HG03565 (cell line): Measurements from ENCODE around the gene SEC62.
"Not testable (repeated sequence)": the region's sequence is repeated elsewhere in the genome, so short reads cannot be mapped to it uniquely, and the experiment has no call there.

Experiments
- ATAC-seq: cut with Tn5 transposase; IDR thresholded peaks from one replicate; pipeline ENCODE4 v1.9.1; 2021; ENCODE audit warnings: mild to moderate bottlenecking, moderate library complexity; ENCODE audit not compliant: unreplicated experiment

The SEC62 gene

GRCh38 chr3:170012683-170013400 is 46.2 kb downstream of the SEC62 start:
- no peak for ATAC-seq

- ATAC-seq, result no peak
Measured at GRCh38 chr3:170016057-170016456, 49.5 kb downstream of the SEC62 start.

DNA sequence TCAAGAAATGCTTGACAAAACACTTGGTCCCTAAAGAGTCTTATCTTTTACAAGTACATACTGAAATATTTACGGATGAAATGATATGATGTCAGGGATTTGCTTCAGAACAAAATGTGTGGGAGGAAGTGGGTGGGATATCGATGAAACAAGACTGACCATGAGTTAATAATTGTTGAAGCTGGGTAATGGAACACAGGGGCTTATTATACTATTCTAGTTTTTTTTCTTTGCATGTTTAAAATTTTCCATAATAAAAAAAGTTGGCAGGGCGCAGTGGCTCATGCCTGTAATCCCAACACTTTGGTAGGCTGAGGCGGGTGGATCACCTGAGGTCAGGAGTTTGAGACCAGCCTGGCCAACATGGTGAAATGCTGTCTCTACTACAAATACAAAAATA is 52.7 kb downstream of the SEC62 start:
- not testable (repeated sequence) for ATAC-seq

DNA sequence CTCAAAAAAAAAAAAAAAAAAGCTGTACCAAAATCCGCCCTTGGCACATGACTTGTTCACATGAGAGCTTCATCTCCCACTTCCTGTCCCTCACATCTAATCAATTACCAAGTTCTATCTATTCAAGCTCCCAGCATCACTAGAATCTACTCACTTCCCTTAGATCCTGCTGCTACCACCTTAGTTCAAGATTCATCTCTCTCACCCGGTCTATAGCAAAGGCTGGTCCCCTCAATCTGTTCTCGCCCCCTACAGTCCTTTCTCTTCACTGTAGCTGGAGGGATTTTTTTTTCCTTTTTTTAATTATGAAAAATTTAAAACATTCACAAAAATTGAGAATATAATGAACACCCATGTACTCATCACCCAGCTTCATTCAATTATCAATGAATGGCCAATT is 54.5 kb downstream of the SEC62 start:
- ATAC-seq, result no peak

GRCh38 chr3:170022336-170022735 is 55.7 kb downstream of the SEC62 start:
- no peak for ATAC-seq

GRCh38 chr3:170023165-170023564 is 56.6 kb downstream of the SEC62 start:
- ATAC-seq, result no peak

- ATAC-seq, result no peak
Measured at GRCh38 chr3:170024581-170024980, 58.0 kb downstream of the SEC62 start.

GRCh38 chr3:170027233-170028102 is 60.9 kb downstream of the SEC62 start:
- ATAC-seq, result no peak

GRCh38 chr3:170033489-170033888 is 66.9 kb downstream of the SEC62 start:
- no peak for ATAC-seq

DNA sequence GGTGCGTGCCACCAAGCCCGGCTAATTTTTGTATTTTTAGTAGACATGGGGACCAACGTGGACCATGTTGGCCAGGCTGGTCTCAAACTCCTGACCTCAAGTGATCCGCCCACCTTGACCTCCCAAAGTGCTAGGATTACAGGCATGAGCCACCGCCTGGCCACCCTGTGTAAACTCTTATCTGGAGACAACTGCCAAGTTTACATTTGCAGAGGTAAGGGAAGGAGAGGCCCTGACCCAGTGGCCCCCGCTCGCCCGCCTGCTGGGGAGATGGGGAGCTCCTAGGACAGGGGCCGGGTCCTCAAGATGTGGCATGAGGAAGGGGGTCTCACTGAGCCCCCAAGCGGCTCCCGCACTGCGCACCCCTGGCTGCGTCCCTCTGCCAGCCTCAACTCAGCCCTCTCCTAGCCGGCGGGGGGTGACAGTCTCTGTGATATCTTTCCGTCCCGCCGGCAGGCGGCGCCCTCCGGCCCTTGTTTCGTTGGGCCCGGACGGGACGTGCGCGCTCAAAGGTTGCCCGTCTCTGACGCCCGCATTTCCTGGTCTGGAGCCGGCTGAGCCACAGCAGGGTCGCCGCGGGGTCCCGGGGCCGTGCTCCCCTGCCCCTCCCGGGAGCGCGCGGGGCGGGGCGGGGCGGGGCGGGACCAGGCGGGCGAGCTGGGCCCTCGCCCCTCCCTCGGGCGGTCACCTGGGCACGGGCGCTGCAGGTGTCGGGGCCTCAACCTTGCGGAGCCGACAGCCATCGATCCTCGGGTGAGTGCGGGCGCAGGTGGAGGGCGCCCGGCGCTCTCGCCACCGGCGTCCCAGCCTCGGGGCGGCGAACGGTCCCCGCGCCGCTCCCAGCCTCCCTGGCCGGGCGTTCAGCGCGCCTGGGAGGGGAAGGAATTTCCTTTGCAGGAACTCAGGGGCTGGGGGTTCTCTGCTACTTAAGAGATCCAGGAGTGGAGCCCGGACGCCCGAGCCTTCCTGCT is 71.1 kb downstream of the SEC62 start, which contains the start of gene GPR160:
TSS of gene GPR160 (plus strand) at position 533 of the 971 bp plus-strand sequence. CDS start 45,978 bp downstream, outside the sequence.
- ATAC-seq, result peak; percentile 73

DNA sequence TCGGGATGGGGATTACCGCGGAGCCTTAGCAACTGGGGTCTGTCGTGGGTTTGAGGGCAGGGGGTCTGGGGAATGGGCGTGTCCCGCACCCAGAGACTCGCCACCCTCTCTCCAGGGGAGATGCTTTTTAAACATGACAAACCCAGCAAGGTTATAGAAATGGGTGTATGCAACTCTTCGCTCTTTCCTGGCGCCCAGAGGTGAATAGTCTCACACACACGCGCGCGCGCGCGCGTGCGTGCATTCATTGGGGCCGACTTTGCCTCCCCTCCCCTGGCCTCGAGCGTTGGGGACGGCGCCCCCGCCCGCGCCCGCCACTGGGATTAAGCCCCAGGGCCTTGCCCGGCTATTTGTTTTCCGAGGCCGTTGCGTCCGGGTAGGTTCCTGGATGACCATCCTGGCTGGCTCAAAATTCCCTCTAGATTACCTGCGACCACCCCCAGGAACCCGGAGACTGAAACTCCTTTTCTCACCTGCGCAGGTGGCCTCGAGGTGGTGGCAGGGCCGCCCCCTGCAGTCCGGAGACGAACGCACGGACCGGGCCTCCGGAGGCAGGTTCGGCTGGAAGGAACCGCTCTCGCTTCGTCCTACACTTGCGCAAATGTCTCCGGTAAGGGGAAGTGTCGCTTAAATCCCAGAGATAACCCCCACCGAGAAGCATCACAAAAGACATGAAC is 72.0 kb downstream of the SEC62 start:
- no peak for ATAC-seq

DNA sequence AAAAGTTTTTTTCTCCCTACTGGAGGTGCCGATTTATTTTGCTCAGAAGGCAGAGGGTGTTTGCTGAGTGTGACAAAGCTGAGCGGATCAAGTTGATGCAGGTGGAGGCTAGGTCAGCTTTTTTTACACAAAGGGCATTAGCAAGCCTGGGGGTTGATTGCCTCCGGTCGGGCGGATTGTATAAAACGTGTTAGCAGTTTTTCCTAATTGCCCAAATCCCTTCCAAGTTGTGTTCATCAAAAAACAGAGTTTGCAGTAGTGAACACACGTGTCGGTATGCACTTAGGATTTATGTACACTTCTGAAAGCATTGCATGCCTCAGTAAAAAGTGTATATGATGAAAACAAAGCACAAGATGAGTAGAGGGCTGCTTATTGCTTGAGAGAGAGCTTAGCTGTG is 73.8 kb downstream of the SEC62 start:
- no peak for ATAC-seq

DNA sequence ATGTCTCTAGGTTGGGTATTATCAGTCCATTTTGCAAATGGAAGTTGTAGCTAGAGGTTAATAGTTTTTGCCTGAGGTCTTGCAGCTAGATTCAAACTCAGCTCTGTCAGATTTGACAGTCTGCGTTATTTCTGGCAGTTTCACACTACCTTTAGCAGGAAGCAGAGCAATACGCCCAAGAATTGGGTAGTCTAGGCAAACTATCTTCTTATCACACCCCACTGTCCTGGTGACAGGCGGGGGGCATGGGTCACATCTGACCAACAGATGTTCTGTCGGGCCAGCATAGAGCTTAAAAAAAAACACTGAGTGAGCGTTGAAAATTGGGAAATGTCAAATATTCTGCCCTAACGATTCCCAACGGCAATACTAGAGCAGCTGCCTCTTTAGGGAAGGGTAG is 76.9 kb downstream of the SEC62 start:
- no peak for ATAC-seq

DNA sequence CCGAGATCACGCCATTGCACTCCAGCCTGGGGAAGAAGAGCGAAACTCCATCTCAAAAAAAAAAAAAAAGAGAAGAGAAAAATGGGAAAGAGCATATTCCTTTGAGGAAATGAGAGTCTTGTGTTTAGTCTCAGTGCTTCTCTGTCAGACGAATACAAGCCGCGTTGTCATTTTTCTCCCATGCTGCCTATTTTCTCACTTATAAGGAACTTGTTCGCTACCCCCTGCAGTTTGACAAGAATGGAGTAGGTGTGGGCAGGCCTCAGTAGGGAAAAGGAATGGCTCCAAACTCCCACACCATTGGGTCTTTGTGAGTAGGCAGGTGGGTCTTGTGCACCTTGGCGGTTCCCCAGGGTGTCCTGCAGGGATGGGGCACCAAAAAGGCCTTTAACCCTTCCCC is 77.7 kb downstream of the SEC62 start:
- ATAC-seq, result no peak

DNA sequence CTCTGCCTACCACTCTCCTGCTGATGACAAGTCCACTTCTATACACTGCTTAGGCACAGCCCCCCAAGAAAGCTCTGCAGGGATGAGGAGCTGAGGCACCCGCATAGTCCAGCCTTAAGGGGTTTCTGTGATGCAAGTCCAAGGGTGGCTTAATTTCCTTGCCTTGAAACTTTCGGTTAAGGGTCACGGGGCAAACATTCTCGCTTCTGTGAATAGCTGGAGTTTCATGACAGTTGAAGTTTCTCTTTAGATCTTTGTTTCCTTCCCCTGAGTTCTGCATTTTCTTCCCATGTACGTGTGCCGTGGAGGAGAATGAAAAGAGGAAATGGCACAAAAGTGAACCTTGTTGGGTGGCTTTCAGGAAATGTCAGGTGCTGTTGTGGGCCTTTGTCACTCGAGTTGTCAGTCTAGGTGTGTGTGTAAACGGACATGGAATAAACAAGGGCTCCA is 78.2 kb downstream of the SEC62 start:
- peak; percentile 68 for ATAC-seq

DNA sequence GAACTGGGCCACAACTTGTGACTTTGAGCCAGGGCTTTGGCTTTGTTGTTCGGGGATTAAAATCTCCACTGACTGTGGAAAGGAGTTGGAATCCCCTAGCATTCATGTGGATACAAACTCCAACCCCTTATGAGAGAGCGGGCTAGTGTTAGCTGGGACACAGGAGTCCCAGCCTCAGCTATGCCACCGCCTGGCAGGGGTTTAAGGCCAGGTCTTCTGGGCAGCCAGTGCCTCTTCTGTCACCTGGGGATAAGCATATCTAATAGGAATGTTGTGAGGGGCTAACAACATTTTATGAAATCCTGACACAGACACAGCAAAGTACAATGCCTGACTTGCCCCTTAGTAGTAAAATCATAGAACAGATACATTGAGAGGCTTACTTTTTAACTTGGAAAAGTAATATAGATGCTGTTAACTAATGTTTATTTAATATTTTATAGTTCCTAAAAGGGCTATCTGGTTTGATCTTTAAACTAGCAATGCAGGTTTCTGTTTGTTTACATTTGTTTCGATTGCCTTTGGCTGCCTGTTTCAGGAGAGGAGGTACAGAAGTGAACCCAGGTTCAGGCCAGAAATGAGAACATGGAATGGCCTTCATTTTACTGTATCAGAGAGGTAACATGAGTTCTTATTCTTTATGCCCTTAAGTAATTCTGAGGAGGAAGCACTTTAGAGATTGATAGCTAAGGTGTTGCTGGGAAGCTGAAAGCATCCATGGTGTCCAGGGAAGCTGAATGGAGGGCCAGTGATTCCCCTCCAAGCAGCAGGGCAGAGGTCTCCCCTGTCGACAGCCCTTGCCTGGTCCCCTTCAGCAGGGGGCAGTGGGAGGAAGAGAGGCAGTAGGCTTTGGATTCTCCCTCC is 79.9 kb downstream of the SEC62 start:
- no peak for ATAC-seq

DNA sequence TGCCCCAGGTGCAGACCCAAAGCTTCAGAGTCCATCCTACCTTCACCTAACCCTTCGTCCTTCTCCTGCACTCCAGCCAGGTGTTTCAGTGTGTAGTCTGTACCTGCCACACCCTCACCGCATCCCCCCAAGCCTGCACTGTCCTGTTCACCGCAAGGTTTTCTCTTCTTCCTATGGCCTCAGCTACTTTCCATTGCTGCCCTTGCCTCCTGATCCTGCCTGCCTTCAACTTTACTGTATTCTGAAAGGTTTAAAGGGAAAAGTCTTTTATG is 80.5 kb downstream of the SEC62 start:
- no peak for ATAC-seq
